OCI-LY7 (cell line): Measurements from ENCODE around the gene MYCBPAP. TPM values are rescaled to one million over a fixed set of nuclear protein-coding genes. Genes with fewer than 3 reads are reported as not detected.

ENCODE experiments used
- BruUV-seq: library from RNA; stranded (reverse); fragments of 400-500 nt; replicated peaks from 2 replicates; lab custom pipeline; 2021; lab: Mats Ljungman, UMichigan
- CTCF ChIA-PET: fragments of 300-600 bp; sonication (Branson Sonifier 250); formaldehyde crosslinking; loops from one replicate; lab custom pipeline; 2022; ENCODE audit warnings: antibody characterized with exemption; ENCODE audit not compliant: unreplicated experiment; lab: Charles Lee
- POLR2A ChIA-PET: fragments of 300-600 bp; sonication (Branson Sonifier 250); formaldehyde crosslinking; loops from one replicate; lab custom pipeline; 2022; ENCODE audit warnings: antibody characterized with exemption; lab: Charles Lee
- DNase-seq: peaks from one replicate; pipeline ENCODE4 v3.0.0-alpha.2; 2015; ENCODE audit warnings: low spot score
- H2AFZ ChIP-seq: fragments of 200-600 bp; sonication (generic), shearing (Covaris generic); 2 replicates; pipeline ENCODE4 v1.6.1; 2014; ENCODE audit warnings: mild to moderate bottlenecking, antibody characterized with exemption, low read length, moderate library complexity
- H3K27ac ChIP-seq: fragments of 200-600 bp; sonication (generic); 2 replicates; pipeline ENCODE4 v1.5.1; 2014; ENCODE audit warnings: mixed run types, low read depth, mild to moderate bottlenecking, moderate library complexity, low read length, inconsistent platforms; ENCODE audit not compliant: poor library complexity, severe bottlenecking
- H3K36me3 ChIP-seq: fragments of 200-600 bp; sonication (generic); 2 replicates; pipeline ENCODE4 v1.6.1; 2014; ENCODE audit warnings: mild to moderate bottlenecking, antibody characterized with exemption, low read length, moderate library complexity, mixed read lengths; ENCODE audit not compliant: insufficient read depth
- H3K4me1 ChIP-seq: fragments of 200-600 bp; sonication (generic); 2 replicates; pipeline ENCODE4 v1.5.1; 2014; ENCODE audit warnings: mild to moderate bottlenecking, low read length; ENCODE audit not compliant: insufficient read depth, poor library complexity, severe bottlenecking
- H3K4me2 ChIP-seq: fragments of 200-600 bp; sonication (generic); 2 replicates; pipeline ENCODE4 v1.6.1; 2014; ENCODE audit warnings: mild to moderate bottlenecking, low read length
- H3K4me3 ChIP-seq: fragments of 200-600 bp; sonication (generic); 2 replicates; pipeline ENCODE4 v1.5.1; 2014; ENCODE audit warnings: mild to moderate bottlenecking, low read depth, low read length; ENCODE audit not compliant: poor library complexity, severe bottlenecking
- H3K79me2 ChIP-seq: fragments of 200-600 bp; sonication (generic); 2 replicates; pipeline ENCODE4 v1.6.1; 2016; ENCODE audit warnings: low read depth, mild to moderate bottlenecking, low read length, moderate library complexity, mixed read lengths; ENCODE audit not compliant: insufficient read depth
- H3K9me2 ChIP-seq: fragments of 200-600 bp; sonication (generic); 2 replicates; pipeline ENCODE4 v1.6.1; 2016; ENCODE audit warnings: mild to moderate bottlenecking, low read length, mixed read lengths; ENCODE audit not compliant: insufficient read depth
- H3K9me3 ChIP-seq: fragments of 200-600 bp; sonication (generic); 2 replicates; pipeline ENCODE4 v1.6.1; 2014; ENCODE audit warnings: mild to moderate bottlenecking, mixed run types, low read length, mixed read lengths
- H4K20me1 ChIP-seq: fragments of 200-600 bp; sonication (generic); 2 replicates; pipeline ENCODE4 v1.6.1; 2014; ENCODE audit warnings: mild to moderate bottlenecking, antibody characterized with exemption, low read length, moderate library complexity, mixed read lengths; ENCODE audit not compliant: insufficient read depth
- CTCF ChIP-seq: fragments of 200-600 bp; sonication (generic); conservative IDR thresholded peaks from 2 replicates; pipeline ENCODE4 v1.5.1; 2014; ENCODE audit warnings: mild to moderate bottlenecking, antibody characterized with exemption, low read length, moderate library complexity, mixed read lengths
- EZH2phosphoT487 ChIP-seq: fragments of 200-600 bp; sonication (generic); IDR thresholded peaks from 2 replicates; pipeline ENCODE4 v1.6.1; 2018; ENCODE audit warnings: low read depth, borderline replicate concordance, mild to moderate bottlenecking, mixed run types, antibody characterized with exemption, low read length, moderate library complexity, mixed read lengths
- intact Hi-C: fragments of 100-400 bp; cut with micrococcal nuclease; formaldehyde crosslinking; loops from one replicate; pipeline ENCODE4 v1.10.0; 2022; ENCODE audit not compliant: unreplicated experiment
- total RNA-seq, 2 experiments: library from RNA; depleted of rRNA in 1 of 2; stranded (reverse); fragments of >200 nt in 1 of 2; shearing (Covaris generic) in 1 of 2; gene quantifications; 2 replicates each; pipeline ENCODE4 v1.2.3, GENCODE V29; 2014 to 2022

Gene MYCBPAP
- total RNA-seq, 2 experiments from 2014 or later = 5.0 to 6.8 TPM

GRCh38 chr17:50519141-50519834 is 11.0 kb downstream of the MYCBPAP start:
- Histone ChIP-seq H3K4me1 (no peaks in the 10 kb centered on the region), H2AFZ (no peak overlapping the region), H3K27ac (no peak overlapping the region), H3K4me3 (no peak overlapping the region), H4K20me1 (no peaks in the 10 kb centered on the region), H3K4me2 (no peak overlapping the region), H3K79me2 (no peaks in the 10 kb centered on the region), H3K9me3 (no peaks in the 10 kb centered on the region), H3K36me3 (no peaks in the 10 kb centered on the region), H3K9me2 (no peaks in the 10 kb centered on the region)
- no peak for DNase-seq
- intact Hi-C loops = no loop called here
- no peak for TF ChIP-seq CTCF
- no peak for TF ChIP-seq EZH2phosphoT487
- CTCF ChIA-PET = no interaction called here
- no TSS peak for BruUV-seq
- POLR2A ChIA-PET = no interaction called here

GRCh38 chr17:50520483-50520882 is 12.2 kb downstream of the MYCBPAP start:
- H3K36me3 ChIP-seq = no peaks in the 10 kb centered on the region
- no peak for DNase-seq
- intact Hi-C loops = no loop called here
- BruUV-seq = no TSS peak
- ChIA-PET CTCF (no interaction called here), POLR2A (interaction anchor here (0.6 kb wide), 1 partner anchor 163 kb away, joined by 3 read pairs; no protein-coding TSS in a partner anchor)
- H3K79me2 ChIP-seq = no peaks in the 10 kb centered on the region
- H3K4me2 ChIP-seq = no peak overlapping the region
- no peak overlapping the region for H2AFZ ChIP-seq
- H4K20me1 ChIP-seq = no peaks in the 10 kb centered on the region
- H3K4me1 ChIP-seq = no peaks in the 10 kb centered on the region
- no peaks in the 10 kb centered on the region for H3K9me3 ChIP-seq
- H3K9me2 ChIP-seq = no peaks in the 10 kb centered on the region
- TF ChIP-seq CTCF (no peak), EZH2phosphoT487 (no peak)
- no peak overlapping the region for H3K27ac ChIP-seq
- no peak overlapping the region for H3K4me3 ChIP-seq

DNA sequence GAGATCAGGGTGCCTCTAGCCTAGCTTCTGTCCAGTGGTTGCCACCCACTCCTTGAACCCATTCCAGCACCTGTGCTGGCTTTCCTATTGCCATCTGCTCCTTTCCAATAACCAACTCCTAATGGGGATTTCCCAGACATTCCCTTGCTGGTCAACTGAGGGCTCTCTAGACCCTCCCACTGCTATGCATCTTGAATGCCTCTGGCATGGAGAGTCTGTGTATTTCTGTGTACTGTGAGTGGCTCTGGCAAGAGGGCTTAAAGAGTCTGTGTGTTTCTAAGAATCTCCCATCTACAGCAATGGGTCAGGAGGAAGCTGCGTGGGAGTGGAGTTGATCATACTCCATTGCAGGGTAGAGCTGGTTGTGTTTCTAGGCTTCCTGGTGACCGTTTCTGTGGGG is 13.3 kb downstream of the MYCBPAP start:
- DNase-seq = no peak
- no peak overlapping the region for H3K27ac ChIP-seq
- ChIA-PET CTCF (no interaction called here), POLR2A (no interaction called here)
- no peaks in the 10 kb centered on the region for H3K9me2 ChIP-seq
- H3K9me3 ChIP-seq = no peaks in the 10 kb centered on the region
- no peaks in the 10 kb centered on the region for H3K36me3 ChIP-seq
- no peaks in the 10 kb centered on the region for H3K79me2 ChIP-seq
- no peak overlapping the region for H3K4me3 ChIP-seq
- BruUV-seq = no TSS peak
- H3K4me2 ChIP-seq = no peak overlapping the region
- H4K20me1 ChIP-seq = no peaks in the 10 kb centered on the region
- TF ChIP-seq CTCF (no peak), EZH2phosphoT487 (no peak)
- intact Hi-C loops = no loop called here
- H2AFZ ChIP-seq = no peak overlapping the region
- H3K4me1 ChIP-seq = no peaks in the 10 kb centered on the region
